ENCODE measurements around the gene SLCO4A1. TPM values are rescaled to one million over a fixed set of nuclear protein-coding genes. Genes with fewer than 3 reads are reported as not detected.

Gene SLCO4A1
- total RNA-seq, 1 donor from 2014 or later = 45.9 TPM

DNA sequence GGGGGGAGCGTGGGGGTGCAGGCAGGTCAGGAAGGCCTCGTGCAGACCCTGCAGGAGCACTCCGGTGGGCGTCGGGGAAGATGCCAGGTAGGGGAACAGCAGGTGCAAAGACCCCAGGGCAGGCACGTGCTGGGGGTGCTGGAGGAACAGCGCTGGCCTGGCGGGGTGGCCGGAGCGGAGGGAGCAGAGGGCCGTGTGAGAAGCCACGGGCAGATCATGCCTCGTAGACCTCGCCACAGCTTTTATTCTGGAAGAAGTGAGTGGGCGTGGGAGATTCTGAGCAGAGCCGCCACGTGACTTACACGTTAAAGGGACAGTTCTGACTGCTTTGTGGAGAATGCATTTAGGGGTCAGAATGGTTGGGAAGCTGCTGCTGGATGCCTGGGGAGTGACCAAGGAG, 75.6 kb downstream of the SLCO4A1 start:
- TF ChIP-seq POLR2A (IDR thresholded peaks at IDR 0.05) = no peak
- TF ChIP-seq, protein P1, sequence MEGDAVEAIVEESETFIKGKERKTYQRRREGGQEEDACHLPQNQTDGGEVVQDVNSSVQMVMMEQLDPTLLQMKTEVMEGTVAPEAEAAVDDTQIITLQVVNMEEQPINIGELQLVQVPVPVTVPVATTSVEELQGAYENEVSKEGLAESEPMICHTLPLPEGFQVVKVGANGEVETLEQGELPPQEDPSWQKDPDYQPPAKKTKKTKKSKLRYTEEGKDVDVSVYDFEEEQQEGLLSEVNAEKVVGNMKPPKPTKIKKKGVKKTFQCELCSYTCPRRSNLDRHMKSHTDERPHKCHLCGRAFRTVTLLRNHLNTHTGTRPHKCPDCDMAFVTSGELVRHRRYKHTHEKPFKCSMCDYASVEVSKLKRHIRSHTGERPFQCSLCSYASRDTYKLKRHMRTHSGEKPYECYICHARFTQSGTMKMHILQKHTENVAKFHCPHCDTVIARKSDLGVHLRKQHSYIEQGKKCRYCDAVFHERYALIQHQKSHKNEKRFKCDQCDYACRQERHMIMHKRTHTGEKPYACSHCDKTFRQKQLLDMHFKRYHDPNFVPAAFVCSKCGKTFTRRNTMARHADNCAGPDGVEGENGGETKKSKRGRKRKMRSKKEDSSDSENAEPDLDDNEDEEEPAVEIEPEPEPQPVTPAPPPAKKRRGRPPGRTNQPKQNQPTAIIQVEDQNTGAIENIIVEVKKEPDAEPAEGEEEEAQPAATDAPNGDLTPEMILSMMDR (IDR thresholded peaks at IDR 0.05) = no peak
- TF ChIP-seq POLR2AphosphoS5 (IDR thresholded peaks at IDR 0.05; ENCODE audit: insufficient read depth in 1 of 2, low read depth in 1 of 2) = no peak
- no peaks in the 10 kb centered on the region for H3K36me3 ChIP-seq
- no peak overlapping the region for H3K4me3 ChIP-seq
- DNase-seq (ENCODE audit: extremely low spot score in 2 of 2) = no peak
- intact Hi-C loops (cut with DNase I) = no loop called here
- H3K27ac ChIP-seq = no peak overlapping the region
- H3K27me3 ChIP-seq = no peaks in the 10 kb centered on the region
- no peaks in the 10 kb centered on the region for H3K9me3 ChIP-seq
- no peaks in the 10 kb centered on the region for H3K4me1 ChIP-seq

DNA sequence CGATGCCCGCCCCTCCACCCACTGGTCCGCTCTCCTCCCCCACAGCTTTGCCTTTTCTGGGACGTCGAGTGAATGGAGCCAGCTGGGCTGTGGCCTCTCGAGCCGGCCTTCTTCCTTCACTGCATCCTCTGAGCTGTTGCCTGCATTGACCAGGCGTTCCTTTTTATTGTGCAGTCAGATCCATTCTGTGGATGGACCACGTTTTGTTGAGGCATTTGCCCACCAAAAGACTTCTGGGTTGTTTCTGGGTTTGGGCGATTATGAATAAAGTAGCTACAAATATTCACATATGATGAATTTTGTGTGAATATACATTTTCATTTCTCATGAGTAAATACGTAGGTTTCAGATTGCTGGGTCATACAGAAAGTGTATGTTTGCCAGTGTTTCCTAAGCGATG, 76.2 kb downstream of the SLCO4A1 start:
- no peaks in the 10 kb centered on the region for H3K27me3 ChIP-seq
- H3K27ac ChIP-seq = no peak overlapping the region

DNA sequence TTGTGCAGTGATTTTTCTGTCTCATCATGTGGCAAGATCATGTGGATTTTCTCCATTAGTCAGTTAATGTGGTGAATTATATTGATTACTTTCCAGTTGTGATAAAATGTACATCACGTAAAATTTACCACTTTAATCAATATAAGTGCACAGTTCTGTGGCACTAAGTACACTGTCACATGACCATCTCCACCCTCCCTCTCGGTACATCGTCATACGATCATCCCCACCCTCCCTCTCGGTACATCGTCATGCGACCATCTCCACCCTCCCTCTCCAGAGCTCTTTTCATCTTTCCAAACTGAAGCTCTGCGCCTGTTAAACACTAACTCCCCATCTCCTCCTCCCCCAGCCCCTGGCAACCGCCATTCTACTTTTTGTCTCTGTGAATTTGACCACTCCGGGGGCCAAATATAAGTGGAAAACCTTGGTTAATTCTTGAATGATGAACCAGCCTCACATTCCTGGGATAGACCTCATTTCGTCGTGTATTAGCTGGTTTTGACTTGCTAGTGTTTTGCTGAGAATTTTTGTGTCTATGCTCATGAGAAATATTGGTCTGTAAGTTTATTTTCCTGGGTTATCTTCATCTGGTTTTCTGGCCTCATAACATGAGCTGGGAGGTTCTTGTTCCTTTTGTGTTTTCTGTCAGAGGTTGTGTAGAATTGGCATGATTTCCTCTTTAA, 77.1 kb downstream of the SLCO4A1 start:
- Histone ChIP-seq H3K27ac (no peak overlapping the region), H3K4me1 (no peaks in the 10 kb centered on the region), H3K4me3 (no peak overlapping the region), H3K36me3 (no peaks in the 10 kb centered on the region), H3K27me3 (no peaks in the 10 kb centered on the region), H3K9me3 (no peaks in the 10 kb centered on the region)
- intact Hi-C loops (cut with DNase I) = no loop called here
- no peak for DNase-seq (ENCODE audit: extremely low spot score in 2 of 2)
- TF ChIP-seq, protein P1 (IDR thresholded peaks at IDR 0.05) = no peak
- TF ChIP-seq POLR2A (IDR thresholded peaks at IDR 0.05) (no peak), POLR2AphosphoS5 (IDR thresholded peaks at IDR 0.05; ENCODE audit: insufficient read depth in 1 of 2, low read depth in 1 of 2) (no peak)

More for the DNA sequence above, 76.2 kb downstream of the SLCO4A1 start:
- no peak overlapping the region for H3K4me3 ChIP-seq
- no peak for DNase-seq (ENCODE audit: extremely low spot score in 2 of 2)
- no peaks in the 10 kb centered on the region for H3K36me3 ChIP-seq
- intact Hi-C loops (cut with DNase I) = no loop called here
- no peaks in the 10 kb centered on the region for H3K4me1 ChIP-seq
- no peaks in the 10 kb centered on the region for H3K9me3 ChIP-seq
- TF ChIP-seq POLR2AphosphoS5 (IDR thresholded peaks at IDR 0.05; ENCODE audit: insufficient read depth in 1 of 2, low read depth in 1 of 2) (no peak), POLR2A (IDR thresholded peaks at IDR 0.05) (no peak)
- TF ChIP-seq, protein P1 (IDR thresholded peaks at IDR 0.05) = no peak

Other genes with a start within 250 kb of the SLCO4A1 start
- gene CABLES2, start 235.2 kb upstream of the SLCO4A1 start, total RNA-seq = 1.5 TPM
- 1.7 TPM for gene RBBP8NL, start 215.0 kb upstream of the SLCO4A1 start, total RNA-seq
- gene GATA5, start 166.5 kb upstream of the SLCO4A1 start, total RNA-seq = 7.9 TPM
- gene NTSR1, start 66.3 kb downstream of the SLCO4A1 start, total RNA-seq = 0.49 TPM
- 10.6 TPM for gene MRGBP, start 154.0 kb downstream of the SLCO4A1 start, total RNA-seq
- gene OGFR, start 162.3 kb downstream of the SLCO4A1 start, total RNA-seq = 43.7 TPM
- 1.2 TPM for gene COL9A3, start 174.5 kb downstream of the SLCO4A1 start, total RNA-seq
- gene TCFL5, start 219.3 kb downstream of the SLCO4A1 start, total RNA-seq = 11.5 TPM

Measured in vagina (tissue), 2 donors.